Smooth muscle cell (in vitro differentiated cells): Measurements from ENCODE around the gene BCAS3. TPM values are rescaled to one million over a fixed set of nuclear protein-coding genes. Genes with fewer than 3 reads are reported as not detected.
A peak's percentile ranks its signal among the peaks of the same experiment; 100 is the strongest.

Source experiments
- DNase-seq: peaks from one replicate; lab custom pipeline; 2025; ENCODE audit not compliant: unreplicated experiment; lab: John Stamatoyannopoulos, UW
- H2AFZ ChIP-seq: fragments of 200-600 bp; sonication (generic); 2 replicates; pipeline ENCODE4 v1.6.0; 2016; ENCODE audit warnings: antibody characterized with exemption, low read depth, mild to moderate bottlenecking
- H3F3A ChIP-seq: fragments of 200-600 bp; sonication (generic); 2 replicates; pipeline ENCODE4 v1.6.0; 2017; ENCODE audit warnings: antibody characterized with exemption, low read depth
- H3K27ac ChIP-seq: fragments of 200-600 bp; sonication (generic); 2 replicates; pipeline ENCODE4 v1.5.1; 2016; ENCODE audit warnings: low read depth, mild to moderate bottlenecking
- H3K27me3 ChIP-seq: fragments of 200-600 bp; sonication (generic); 2 replicates; pipeline ENCODE4 v1.6.1; 2016; ENCODE audit warnings: low read depth, mild to moderate bottlenecking
- H3K36me3 ChIP-seq: fragments of 200-600 bp; sonication (generic); 2 replicates; pipeline ENCODE4 v1.5.1; 2016; ENCODE audit warnings: low read depth
- H3K4me1 ChIP-seq: fragments of 200-600 bp; sonication (generic); 2 replicates; pipeline ENCODE4 v1.5.1; 2016; ENCODE audit warnings: low read depth
- H3K4me2 ChIP-seq: fragments of 200-600 bp; sonication (generic); 2 replicates; pipeline ENCODE4 v1.6.0; 2016; ENCODE audit warnings: mild to moderate bottlenecking
- H3K4me3 ChIP-seq: fragments of 200-600 bp; sonication (generic); 2 replicates; pipeline ENCODE4 v1.5.1; 2016; ENCODE audit warnings: mild to moderate bottlenecking
- H3K79me2 ChIP-seq: fragments of 200-600 bp; sonication (generic); 2 replicates; pipeline ENCODE4 v1.6.0; 2016; ENCODE audit warnings: low read depth, mild to moderate bottlenecking
- H3K9ac ChIP-seq: fragments of 200-600 bp; sonication (generic); 2 replicates; pipeline ENCODE4 v1.6.0; 2016; ENCODE audit warnings: low read depth
- H3K9me3 ChIP-seq: fragments of 200-600 bp; sonication (generic); replicated peaks from 2 replicates; pipeline ENCODE4 v1.5.1; 2016; ENCODE audit warnings: low read depth
- H4K20me1 ChIP-seq: fragments of 200-600 bp; sonication (generic); 2 replicates; pipeline ENCODE4 v1.6.0; 2016; ENCODE audit warnings: low read depth
- CTCF ChIP-seq: fragments of 200-600 bp; sonication (generic); IDR thresholded peaks from 2 replicates; pipeline ENCODE4 v1.5.1; 2017; ENCODE audit warnings: borderline replicate concordance, mild to moderate bottlenecking, antibody characterized with exemption; ENCODE audit not compliant: insufficient read depth, poor library complexity, severe bottlenecking
- WGBS: methylation state at CpG from one replicate; pipeline ENCODE4 v1.1.7; 2016; ENCODE audit warnings: low lambda C conversion rate; 5-methylcytosine and 5-hydroxymethylcytosine counted together
- polyA plus RNA-seq: library from polyadenylated mRNA; unstranded; fragments of >200 nt; fragmentation: Nextera tagmentation; extraction: Ambion mirVana; gene quantifications from 2 replicates; pipeline ENCODE4 v1.2.1, GENCODE V29; 2016
- total RNA-seq: library from RNA; depleted of rRNA; stranded (reverse); fragments of >200 nt; gene quantifications from 2 replicates; pipeline ENCODE4 v1.2.3, GENCODE V29; 2014

BCAS3 gene
- total and polyA plus RNA-seq, 2 experiments from 2014 or later = 17.2 to 54.5 TPM

DNA sequence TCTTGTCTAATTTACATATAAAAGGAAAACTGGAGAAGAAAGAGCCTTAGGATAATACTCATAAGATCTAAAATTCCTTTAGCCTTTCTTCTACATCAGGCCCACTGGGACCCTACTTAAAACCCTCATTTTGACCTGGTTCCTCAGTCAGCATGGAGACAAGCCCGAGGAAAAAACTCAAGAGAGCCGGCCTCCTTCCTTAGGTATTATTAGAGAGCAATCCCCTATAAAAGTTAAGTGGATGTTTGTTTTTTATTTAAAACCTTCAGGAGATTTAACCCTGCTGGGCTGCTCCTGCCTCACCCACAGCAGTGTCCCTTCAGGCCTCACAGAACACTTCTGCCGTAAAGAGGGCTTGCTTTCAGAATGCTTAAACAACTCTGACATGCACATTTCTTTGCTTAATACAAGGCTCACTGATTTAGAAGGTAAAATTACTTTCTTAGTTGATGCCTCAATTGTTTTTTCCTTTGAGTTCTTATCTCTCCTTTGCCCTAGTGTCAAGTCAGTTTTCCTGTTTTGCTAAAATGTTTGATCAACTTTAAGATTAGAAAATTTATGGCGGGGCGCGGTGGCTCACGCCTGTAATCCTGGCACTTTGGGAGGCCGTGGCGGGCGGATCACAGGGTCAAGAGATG lies 576.4 kb downstream of the BCAS3 start:
- 51% methylated on average over 10 of the region's 10 CpGs for WGBS
- no peak for TF ChIP-seq CTCF
- no peak overlapping the region for H2AFZ ChIP-seq
- H3K9ac ChIP-seq = no peak overlapping the region
- peaks cover 30% of the 10 kb centered on the region for H3K4me1 ChIP-seq
- no peaks in the 10 kb centered on the region for H3K36me3 ChIP-seq
- H4K20me1 ChIP-seq = no peaks in the 10 kb centered on the region
- peaks cover 32% of the 10 kb centered on the region for H3F3A ChIP-seq
- no peaks in the 10 kb centered on the region for H3K9me3 ChIP-seq
- peak overlapping the region; percentile 36 for H3K4me2 ChIP-seq
- H3K79me2 ChIP-seq = no peaks in the 10 kb centered on the region
- H3K4me3 ChIP-seq = no peak overlapping the region
- peak overlapping the region; percentile 95 for H3K27ac ChIP-seq
- no peak for DNase-seq
- no peaks in the 10 kb centered on the region for H3K27me3 ChIP-seq

GRCh38 chr17:61254904-61255303 lies 577.3 kb downstream of the BCAS3 start:
- no peak for DNase-seq
- Histone ChIP-seq H3K36me3 (no peaks in the 10 kb centered on the region), H2AFZ (no peak overlapping the region), H4K20me1 (no peaks in the 10 kb centered on the region), H3K79me2 (no peaks in the 10 kb centered on the region), H3F3A (peaks cover 38% of the 10 kb centered on the region), H3K4me2 (no peak overlapping the region), H3K9ac (no peak overlapping the region), H3K27me3 (no peaks in the 10 kb centered on the region), H3K4me3 (no peak overlapping the region), H3K4me1 (peaks cover 30% of the 10 kb centered on the region), H3K9me3 (no peaks in the 10 kb centered on the region), H3K27ac (peak overlapping the region; percentile 42)
- WGBS = 87% methylated on average over 1 of the region's 1 CpG
- TF ChIP-seq CTCF = no peak

- Histone ChIP-seq H3K4me1 (peaks cover 31% of the 10 kb centered on the region), H3K9me3 (no peaks in the 10 kb centered on the region), H3K27ac (peak overlapping the region; percentile 42), H3K36me3 (no peaks in the 10 kb centered on the region), H3K27me3 (no peaks in the 10 kb centered on the region), H3K79me2 (no peaks in the 10 kb centered on the region), H2AFZ (no peak overlapping the region), H3K4me3 (no peak overlapping the region), H3K4me2 (no peak overlapping the region), H4K20me1 (no peaks in the 10 kb centered on the region), H3K9ac (no peak overlapping the region), H3F3A (peaks cover 31% of the 10 kb centered on the region)
- no peak for TF ChIP-seq CTCF
- 71% methylated on average over 3 of the region's 3 CpGs for WGBS
- no peak for DNase-seq
Observed at GRCh38 chr17:61255647-61256046, 578.0 kb downstream of the BCAS3 start.

DNA sequence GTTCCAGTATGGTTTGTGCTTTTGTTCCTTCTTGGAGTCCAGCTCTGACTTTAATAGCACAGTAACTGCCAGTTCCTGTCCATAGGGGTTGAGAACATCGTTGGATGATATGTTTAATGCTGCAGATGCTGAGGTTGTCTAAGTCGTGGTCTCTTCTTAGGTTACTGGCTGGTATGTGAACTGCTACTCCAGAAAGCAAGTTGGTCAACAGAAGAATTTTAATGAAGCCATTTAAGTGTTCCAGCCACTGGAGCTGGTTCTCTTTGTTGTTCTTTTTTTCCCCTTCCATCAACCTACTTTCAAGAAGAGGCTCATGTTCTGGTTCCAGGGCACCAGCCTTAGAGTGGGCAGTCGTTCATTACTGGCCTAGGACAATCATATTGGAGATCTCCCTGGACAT lies 581.7 kb downstream of the BCAS3 start:
- no peak for DNase-seq
- peak overlapping the region; percentile 77 for H3K4me2 ChIP-seq
- H3F3A ChIP-seq = peaks cover 25% of the 10 kb centered on the region
- H3K36me3 ChIP-seq = no peaks in the 10 kb centered on the region
- H3K9me3 ChIP-seq = no peaks in the 10 kb centered on the region
- H3K27ac ChIP-seq = peak overlapping the region; percentile 87
- H4K20me1 ChIP-seq = no peaks in the 10 kb centered on the region
- TF ChIP-seq CTCF = peak; percentile 20
- H3K79me2 ChIP-seq = no peaks in the 10 kb centered on the region
- H3K4me3 ChIP-seq = no peak overlapping the region
- peak overlapping the region; percentile 38 for H3K9ac ChIP-seq
- peaks cover 31% of the 10 kb centered on the region for H3K4me1 ChIP-seq
- no peak overlapping the region for H2AFZ ChIP-seq
- no peaks in the 10 kb centered on the region for H3K27me3 ChIP-seq
- WGBS = 39% methylated on average over 3 of the region's 3 CpGs
